Measurements from ENCODE around the gene MGAT4C.

DNA sequence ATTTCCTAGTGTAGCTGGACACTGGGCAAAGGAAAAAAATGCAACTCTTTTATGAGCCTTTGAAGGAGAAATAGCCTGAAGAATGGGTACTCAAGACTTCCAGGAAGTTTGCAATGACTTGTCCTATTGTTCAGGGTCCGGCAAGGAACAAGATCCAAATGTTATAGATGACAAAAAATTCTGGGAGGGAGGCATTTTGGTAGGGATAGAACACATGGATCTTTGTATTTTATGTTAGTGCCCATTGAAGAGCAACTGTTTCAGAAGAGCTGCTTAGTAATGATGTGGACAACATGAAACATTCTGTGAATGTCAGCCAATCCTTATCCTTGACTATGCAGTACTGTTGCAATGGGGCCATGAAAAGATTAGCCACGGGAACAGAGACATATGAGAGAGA, 138.0 kb downstream of the MGAT4C start:
- TF ChIP-seq EZH2phosphoT487 (IDR thresholded peaks at IDR 0.05; ENCODE audit: borderline replicate concordance, low read length) (no peak), EZH2 (IDR thresholded peaks at IDR 0.05; ENCODE audit: low read length, unreplicated experiment) (no peak)

Measured in PC-3 (cell line).